CD4-positive, alpha-beta T cell (primary cell): ENCODE measurements around the gene HDAC4. TPM values are rescaled to one million over a fixed set of nuclear protein-coding genes. Genes with fewer than 3 reads are reported as not detected.

Experiments used
- ATAC-seq: fragments of 200-7000 bp; cut with Tn5 transposase; one replicate; pipeline ENCODE4 v1.10.0; 2022; ENCODE audit warnings: mild to moderate bottlenecking; ENCODE audit not compliant: poor library complexity
- CTCF ChIA-PET: fragments of 350-600 bp; sonication (Branson Sonifier 250); formaldehyde crosslinking; loops from one replicate; lab custom pipeline; 2021; ENCODE audit warnings: antibody characterized with exemption, inconsistent platforms; lab: Charles Lee
- POLR2A ChIA-PET: fragments of 350-600 bp; sonication (Branson Sonifier 250); formaldehyde crosslinking; loops from one replicate; lab custom pipeline; 2021; ENCODE audit warnings: antibody characterized with exemption, inconsistent platforms; lab: Charles Lee
- DNase-seq, 14 experiments: peaks; one replicate each; pipeline ENCODE4 v3.0.0-alpha.2; 2013 to 2020; ENCODE audit warnings: mixed read lengths in 2 of 14
- H3K27ac ChIP-seq, 2 donors: one replicate each; pipeline versions ENCODE4 v1.5.1 to v1.7.0; 2013; ENCODE audit warnings: low read length in 2 of 2, low read depth in 1 of 2, mild to moderate bottlenecking in 1 of 2
- H3K27me3 ChIP-seq, 2 experiments: 1 replicate in 1 of 2; 2 replicates in 1 of 2; pipeline versions ENCODE4 v1.6.1 to v1.7.0; 2013; ENCODE audit warnings: low read length in 2 of 2, control low read depth in 1 of 2, mild to moderate bottlenecking in 1 of 2, moderate library complexity in 1 of 2; ENCODE audit not compliant: insufficient read depth in 2 of 2, control insufficient read depth in 1 of 2
- H3K36me3 ChIP-seq: one replicate; pipeline ENCODE4 v1.6.1; 2013; ENCODE audit warnings: low read length, control low read depth; ENCODE audit not compliant: insufficient read depth
- H3K4me1 ChIP-seq: one replicate; pipeline ENCODE4 v1.6.1; 2013; ENCODE audit warnings: low read length, control low read depth; ENCODE audit not compliant: insufficient read depth
- H3K4me3 ChIP-seq: one replicate; pipeline ENCODE4 v1.5.1; 2013; ENCODE audit warnings: mild to moderate bottlenecking, low read length, moderate library complexity
- H3K9me3 ChIP-seq, 2 experiments: 1 replicate in 1 of 2; 2 replicates in 1 of 2; pipeline versions ENCODE4 v1.6.1 to v1.7.0; 2013; ENCODE audit warnings: low read length in 2 of 2, mild to moderate bottlenecking in 2 of 2, control low read depth in 1 of 2, moderate library complexity in 1 of 2; ENCODE audit not compliant: control insufficient read depth in 1 of 2, insufficient read depth in 1 of 2
- H3K27ac Mint-ChIP-seq: one replicate; pipeline ENCODE4 v1.8.0; 2020; ENCODE audit warnings: mixed read lengths
- H3K27me3 Mint-ChIP-seq: one replicate; pipeline ENCODE4 v1.8.0; 2021; ENCODE audit warnings: mixed read lengths
- H3K36me3 Mint-ChIP-seq: one replicate; pipeline ENCODE4 v1.8.0; 2021; ENCODE audit warnings: low read depth, mixed read lengths
- H3K4me1 Mint-ChIP-seq: one replicate; pipeline ENCODE4 v1.8.0; 2021; ENCODE audit warnings: low read depth, mixed read lengths
- H3K4me3 Mint-ChIP-seq: one replicate; pipeline ENCODE4 v1.8.0; 2020; ENCODE audit warnings: mild to moderate bottlenecking, mixed read lengths
- H3K9me3 Mint-ChIP-seq: one replicate; pipeline ENCODE4 v1.8.0; 2020; ENCODE audit warnings: mixed read lengths
- CTCF ChIP-seq: fragments of 200-600 bp; IDR thresholded peaks from one replicate; pipeline ENCODE4 v1.8.0; 2022; ENCODE audit warnings: antibody characterized with exemption, mild to moderate bottlenecking
- intact Hi-C, 2 experiments: fragments of 100-400 bp; cut with DNase I in 1 of 2; cut with micrococcal nuclease in 1 of 2; formaldehyde crosslinking; loops; one replicate each; pipeline versions ENCODE4 v1.15.1 to v1.9.0; 2023 to 2025; cut with DNase I, micrococcal nuclease
- total RNA-seq, 174 experiments: library from RNA in 2 of 174; stranded (reverse) in 2 of 174; gene quantifications; one replicate each; pipeline ENCODE4 v1.2.3 and lab custom pipeline; 2021 to 2026

Gene HDAC4
- total RNA-seq, 2 experiments from 2014 or later = 45.3 to 49.2 TPM

- CTCF ChIA-PET = interaction anchor here (0.7 to 3.9 kb wide), 14 partner anchors 8 to 131 kb away, joined by 3 to 26 read pairs (median 8); no protein-coding TSS in a partner anchor
- Histone ChIP-seq H3K27ac (peak overlapping the region; percentile 19 to 55), H3K9me3 (no peaks in the 10 kb centered on the region), H3K36me3 (no peaks in the 10 kb centered on the region), H3K27me3 (no peaks in the 10 kb centered on the region), H3K4me1 (peaks cover 46% of the 10 kb centered on the region), H3K4me3 (peak overlapping the region; percentile 47)
- Mint-ChIP-seq H3K9me3 (no peaks in the 10 kb centered on the region), H3K27me3 (no peaks in the 10 kb centered on the region), H3K4me1 (peaks cover 64% of the 10 kb centered on the region), H3K4me3 (peak overlapping the region; percentile 79), H3K27ac (peak overlapping the region; percentile 93), H3K36me3 (no peaks in the 10 kb centered on the region)
- ATAC-seq (peak; percentile 88), DNase-seq (peak; percentile 70 to 95 (median 80))
- intact Hi-C loops = loop anchor here (1.0 to 2.0 kb wide), 3 partner anchors 8 to 23 kb away; no protein-coding TSS in a partner anchor
- TF ChIP-seq CTCF = no peak
- POLR2A ChIA-PET = interaction anchor here (0.7 to 4.9 kb wide), 11 partner anchors 9 to 126 kb away, joined by 3 to 30 read pairs (median 9); partner anchors contain the start of gene HDAC4
Measured at GRCh38 chr2:239275044-239275685, 125.7 kb downstream of the HDAC4 start.

- Histone ChIP-seq H3K27ac (peak overlapping the region; percentile 19 to 55), H3K36me3 (no peaks in the 10 kb centered on the region), H3K27me3 (no peaks in the 10 kb centered on the region), H3K9me3 (no peaks in the 10 kb centered on the region), H3K4me3 (peak overlapping the region; percentile 47), H3K4me1 (peaks cover 50% of the 10 kb centered on the region)
- ChIA-PET CTCF (interaction anchor here (0.7 to 3.9 kb wide), 13 partner anchors 9 to 130 kb away, joined by 3 to 26 read pairs (median 7); no protein-coding TSS in a partner anchor), POLR2A (interaction anchor here (1.1 to 4.9 kb wide), 11 partner anchors 8 to 127 kb away, joined by 3 to 30 read pairs (median 9); partner anchors contain the start of gene HDAC4)
- peak in 6 of 14 experiments; percentile 31 to 59 (median 46) for DNase-seq
- Mint-ChIP-seq H3K36me3 (no peaks in the 10 kb centered on the region), H3K4me3 (peak overlapping the region; percentile 79), H3K27me3 (no peaks in the 10 kb centered on the region), H3K9me3 (no peaks in the 10 kb centered on the region), H3K27ac (peak overlapping the region; percentile 93), H3K4me1 (peaks cover 71% of the 10 kb centered on the region)
- TF ChIP-seq CTCF = no peak
- intact Hi-C loops = loop anchor here (1.0 to 2.0 kb wide), 3 partner anchors 7 to 24 kb away; no protein-coding TSS in a partner anchor
- ATAC-seq = peak; percentile 18
Measured at GRCh38 chr2:239274391-239275043, 126.3 kb downstream of the HDAC4 start.
